HL-60/S4 treated with phorbol 12-myristate 13-acetate at 8.2 ng/mL for 4 days and 3 days (cell line): ENCODE measurements around the gene CCDC85C.

Source experiments
- in situ Hi-C: fragments of 300-500 bp; cut with MboI; formaldehyde crosslinking; loops from 2 replicates; pipeline ENCODE4 v1.15.0; 2022; ENCODE audit warnings: low sequenced_read_pairs

Gene CCDC85C

DNA sequence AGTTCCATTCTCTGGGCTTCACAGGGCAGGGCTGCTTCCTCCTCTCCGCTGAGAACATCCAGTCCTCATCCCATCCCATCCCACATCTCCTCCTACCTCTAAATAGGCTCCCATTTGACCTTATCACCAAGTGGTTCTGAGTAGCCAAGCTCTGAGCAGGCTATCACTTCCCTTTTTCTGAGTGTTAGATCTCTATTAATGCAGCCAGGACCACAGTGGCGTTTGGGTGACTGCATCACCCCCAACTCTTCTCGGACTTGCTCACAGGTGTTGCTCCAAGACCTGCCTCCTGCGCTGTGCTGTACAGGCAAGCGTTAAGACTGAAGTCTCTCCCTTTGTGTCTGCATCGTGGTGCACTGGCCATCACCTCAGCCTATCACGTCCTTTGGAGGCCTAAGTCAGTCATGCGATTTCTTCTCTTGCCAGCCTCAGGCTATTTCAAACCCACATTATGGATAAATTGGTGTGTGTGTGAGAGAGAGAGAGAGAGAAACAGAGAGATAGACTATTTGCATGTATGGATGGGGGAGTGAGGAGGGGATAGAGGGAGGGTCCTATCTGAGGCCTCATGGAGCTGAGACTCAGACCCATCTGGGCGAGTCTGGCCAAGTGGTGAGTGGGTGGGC lies 28.5 kb upstream of the CCDC85C start:
- in situ Hi-C loops = no loop called here

DNA sequence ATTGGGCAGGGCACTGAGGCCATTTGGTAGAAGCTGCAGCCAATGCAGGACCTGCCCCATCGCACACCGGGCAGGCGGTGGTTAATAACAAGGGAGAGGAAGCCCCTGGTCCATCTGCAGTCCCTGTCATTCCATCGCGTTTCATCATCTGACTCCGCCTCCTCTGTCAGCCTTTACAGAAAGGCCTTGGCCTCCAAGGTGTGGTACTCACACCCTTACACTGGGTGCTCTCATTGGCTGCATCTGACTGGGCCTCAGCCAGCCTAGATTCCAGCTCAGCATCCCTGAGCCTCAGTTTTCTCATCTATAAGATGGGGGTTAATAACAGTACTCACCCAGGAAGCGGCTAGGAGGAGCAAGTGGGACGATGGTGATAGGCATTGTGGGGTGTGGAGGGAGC lies 26.2 kb upstream of the CCDC85C start:
- in situ Hi-C loops = no loop called here

DNA sequence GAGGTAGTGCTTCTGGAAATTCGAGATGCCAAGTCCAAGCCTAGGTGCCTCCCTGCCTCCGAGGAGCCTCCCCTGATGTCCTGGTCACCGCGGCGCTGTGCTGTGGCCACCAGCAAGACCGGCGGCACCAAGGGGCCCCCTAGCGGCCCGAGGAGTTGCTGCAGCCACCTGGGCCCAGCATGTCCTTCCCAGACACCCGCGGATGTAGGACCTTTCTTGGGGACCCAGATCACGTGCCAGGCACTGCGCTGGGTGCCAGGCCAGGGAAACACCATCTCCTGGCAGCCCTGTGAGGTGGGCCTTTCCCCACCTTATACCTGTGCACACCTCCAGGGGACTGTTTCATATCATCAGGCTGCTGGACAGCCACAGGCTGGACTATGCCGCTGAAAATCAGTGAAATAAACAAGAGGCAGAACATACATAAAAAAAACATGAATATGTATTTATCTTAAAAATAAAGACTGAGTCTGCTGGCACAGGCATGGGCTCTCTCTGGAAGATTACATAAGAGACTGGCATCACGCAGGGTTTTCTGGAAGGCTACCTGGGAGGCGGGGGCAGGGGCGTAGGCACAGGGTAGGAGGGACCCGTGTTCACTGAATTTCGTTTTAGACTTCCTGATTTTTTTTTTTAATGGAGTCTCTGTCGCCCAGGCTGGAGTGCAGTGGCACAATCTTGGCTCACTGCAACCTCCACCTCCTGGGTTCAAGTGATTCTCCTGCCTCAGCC lies 25.0 kb upstream of the CCDC85C start:
- in situ Hi-C loops = no loop called here

DNA sequence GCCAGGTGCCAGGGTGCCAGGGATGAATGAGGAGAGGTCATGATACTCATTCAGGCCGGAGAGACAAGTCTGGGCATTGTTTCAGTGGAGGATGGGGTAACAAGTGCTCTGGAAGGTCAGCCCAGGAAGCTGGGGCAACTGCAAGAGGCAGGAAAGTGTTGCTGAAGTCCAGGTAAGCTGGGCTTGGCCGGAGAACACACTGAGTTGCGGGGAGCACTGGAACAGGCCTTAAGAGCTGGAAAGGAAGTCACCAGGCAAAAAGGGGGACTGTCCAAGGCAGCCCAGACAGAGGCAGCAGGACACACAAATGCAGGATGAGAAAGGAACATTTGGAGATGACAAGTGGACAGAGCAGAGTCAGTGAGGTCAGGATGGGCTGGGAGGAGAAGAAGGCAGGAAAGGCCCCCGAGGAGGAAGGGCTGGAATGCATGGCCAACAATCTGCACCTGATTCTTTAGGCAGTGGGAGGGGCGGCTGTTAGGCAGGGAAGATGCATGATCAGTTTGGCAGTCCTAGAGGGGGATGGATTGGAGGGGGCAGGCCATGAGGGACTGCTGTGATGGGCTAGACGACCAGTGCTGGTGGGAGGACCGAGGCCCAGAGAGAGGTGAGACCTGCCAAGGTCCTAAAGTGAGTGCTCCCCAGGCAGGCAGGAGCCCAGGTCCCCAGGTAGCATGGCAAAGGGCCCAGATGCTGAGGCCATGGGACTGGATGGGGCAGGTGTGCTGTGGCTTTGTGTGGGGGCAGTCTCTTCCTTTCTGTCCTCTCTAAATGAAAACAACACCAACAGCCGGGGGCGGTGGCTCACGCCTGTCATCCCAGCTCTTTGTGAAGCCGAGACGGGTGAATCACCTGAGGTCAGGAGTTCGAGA lies 23.7 kb upstream of the CCDC85C start:
- in situ Hi-C loops = no loop called here

DNA sequence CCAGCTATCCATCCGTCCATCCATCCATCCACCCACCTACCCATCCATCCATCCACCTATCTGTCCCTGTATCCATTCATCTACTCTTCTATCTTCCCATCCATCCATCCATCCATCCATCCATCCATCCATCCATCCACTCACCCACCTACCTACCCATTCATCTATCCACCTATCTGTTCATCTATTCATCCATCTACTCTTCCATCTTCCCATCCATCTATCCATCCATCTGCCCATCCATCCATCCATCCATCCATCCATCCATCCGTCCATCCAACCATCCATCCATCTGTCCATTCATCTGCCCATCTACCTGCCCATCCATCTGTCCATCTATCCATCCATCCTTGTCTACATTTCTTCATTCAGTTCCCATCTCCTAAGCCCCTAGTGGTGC lies 23.1 kb upstream of the CCDC85C start:
- in situ Hi-C loops = no loop called here

DNA sequence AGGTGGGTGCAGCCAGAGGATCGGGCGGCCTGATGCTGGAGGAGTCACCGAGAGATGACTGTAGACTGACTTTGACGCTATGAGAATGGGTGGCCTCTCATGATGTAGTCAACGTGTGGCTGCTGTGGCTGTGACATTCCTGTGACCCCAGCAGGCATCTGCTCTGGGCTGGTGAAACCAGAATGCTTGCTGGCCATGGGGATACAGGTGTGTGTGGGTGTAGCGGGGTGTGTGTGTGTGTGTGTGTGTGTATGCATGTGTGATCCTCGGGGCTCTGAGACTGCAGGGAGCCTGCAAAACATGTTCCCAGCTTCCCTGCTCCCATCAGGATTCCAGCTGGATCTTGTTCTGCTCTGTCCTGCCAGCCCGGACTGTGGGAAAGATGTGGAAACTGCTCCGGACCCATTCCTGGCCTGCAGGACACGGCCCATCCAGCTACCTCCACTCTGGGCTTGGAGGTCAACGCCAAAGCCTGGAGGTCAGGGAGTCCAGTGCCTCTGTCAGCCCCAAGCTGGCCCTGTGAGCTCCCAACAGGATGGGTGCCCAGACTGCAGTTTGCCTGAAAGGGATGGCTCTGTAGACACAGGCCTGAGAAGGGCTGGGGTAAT lies 22.1 kb upstream of the CCDC85C start:
- in situ Hi-C loops = no loop called here

DNA sequence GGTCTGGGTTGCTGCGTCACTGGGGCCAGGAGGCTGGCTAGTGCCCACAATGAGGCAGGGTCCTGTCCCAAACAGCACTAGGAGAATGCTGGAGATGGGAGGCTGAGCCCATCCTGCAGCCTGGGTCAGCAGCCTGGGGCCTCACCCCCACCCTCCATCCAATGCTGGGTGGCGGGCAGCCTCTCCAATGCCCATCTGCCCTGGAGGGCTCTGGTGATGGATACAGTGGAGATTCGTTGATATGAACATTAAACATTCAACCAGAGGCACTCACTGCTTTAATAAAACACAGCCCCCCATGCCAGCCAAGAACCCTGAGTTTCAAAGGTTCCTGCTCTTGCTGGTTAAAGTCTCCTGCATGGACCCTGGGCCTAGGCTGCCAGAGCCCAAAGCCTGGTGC lies 21.5 kb upstream of the CCDC85C start:
- in situ Hi-C loops = no loop called here

DNA sequence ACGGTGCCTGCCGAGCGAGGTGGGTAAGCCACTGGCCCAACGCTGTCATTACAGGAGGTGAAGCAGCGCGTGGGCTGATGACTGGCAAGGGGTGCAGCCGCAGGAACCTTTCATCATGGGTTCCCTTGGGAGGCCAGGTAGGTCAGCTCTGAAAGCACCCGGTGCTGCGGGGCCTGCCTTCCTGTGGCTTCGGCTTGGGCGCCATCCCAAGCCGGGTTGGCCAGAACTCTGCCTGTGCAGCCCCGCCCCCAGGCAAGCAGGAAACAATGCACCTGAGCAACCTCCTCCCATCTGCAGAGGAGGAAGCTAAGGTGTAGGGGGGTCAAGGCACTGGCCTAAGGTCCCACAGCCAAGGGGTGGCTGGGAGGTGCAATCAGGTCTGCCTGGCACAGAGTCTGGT lies 21.0 kb upstream of the CCDC85C start:
- in situ Hi-C loops = no loop called here

DNA sequence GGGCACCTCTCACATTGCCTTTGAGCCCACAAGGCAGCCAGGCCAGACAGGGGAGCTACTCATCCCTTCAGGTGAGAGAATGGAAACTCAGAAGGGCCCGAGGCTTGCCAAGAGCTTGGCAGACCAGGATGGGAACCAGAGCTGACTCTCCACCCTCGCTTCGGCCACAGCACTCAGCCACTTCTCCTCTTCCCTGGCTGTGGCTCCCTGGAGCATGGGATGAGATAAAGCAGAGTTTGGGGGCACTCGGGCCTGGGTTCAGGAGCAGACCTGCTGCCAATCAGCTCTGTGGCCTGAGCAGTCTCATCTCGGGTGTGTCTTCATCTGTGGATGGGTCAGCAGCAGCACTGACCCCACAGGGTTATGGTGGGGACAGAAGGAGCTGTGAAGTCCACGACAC lies 20.0 kb upstream of the CCDC85C start:
- in situ Hi-C loops = no loop called here

DNA sequence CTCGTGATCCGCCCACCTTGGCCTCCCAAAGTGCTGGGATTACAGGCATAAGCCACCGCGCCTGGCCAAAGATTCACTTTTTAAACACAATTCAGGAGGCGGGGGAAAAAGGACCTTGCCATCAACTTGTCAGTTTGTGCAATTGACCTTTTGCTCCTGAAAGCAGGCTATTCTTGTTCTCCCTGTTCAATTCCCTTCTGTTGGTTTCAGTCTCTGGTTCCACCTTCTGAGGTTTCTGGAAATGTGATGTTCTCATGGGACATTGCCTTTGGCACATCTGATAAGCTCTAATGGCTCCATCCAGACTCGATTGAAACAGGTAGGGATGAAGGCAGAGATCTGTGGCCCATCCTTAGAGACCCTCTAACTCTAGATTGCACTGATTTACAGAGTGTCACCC lies 17.9 kb upstream of the CCDC85C start:
- in situ Hi-C loops = no loop called here

DNA sequence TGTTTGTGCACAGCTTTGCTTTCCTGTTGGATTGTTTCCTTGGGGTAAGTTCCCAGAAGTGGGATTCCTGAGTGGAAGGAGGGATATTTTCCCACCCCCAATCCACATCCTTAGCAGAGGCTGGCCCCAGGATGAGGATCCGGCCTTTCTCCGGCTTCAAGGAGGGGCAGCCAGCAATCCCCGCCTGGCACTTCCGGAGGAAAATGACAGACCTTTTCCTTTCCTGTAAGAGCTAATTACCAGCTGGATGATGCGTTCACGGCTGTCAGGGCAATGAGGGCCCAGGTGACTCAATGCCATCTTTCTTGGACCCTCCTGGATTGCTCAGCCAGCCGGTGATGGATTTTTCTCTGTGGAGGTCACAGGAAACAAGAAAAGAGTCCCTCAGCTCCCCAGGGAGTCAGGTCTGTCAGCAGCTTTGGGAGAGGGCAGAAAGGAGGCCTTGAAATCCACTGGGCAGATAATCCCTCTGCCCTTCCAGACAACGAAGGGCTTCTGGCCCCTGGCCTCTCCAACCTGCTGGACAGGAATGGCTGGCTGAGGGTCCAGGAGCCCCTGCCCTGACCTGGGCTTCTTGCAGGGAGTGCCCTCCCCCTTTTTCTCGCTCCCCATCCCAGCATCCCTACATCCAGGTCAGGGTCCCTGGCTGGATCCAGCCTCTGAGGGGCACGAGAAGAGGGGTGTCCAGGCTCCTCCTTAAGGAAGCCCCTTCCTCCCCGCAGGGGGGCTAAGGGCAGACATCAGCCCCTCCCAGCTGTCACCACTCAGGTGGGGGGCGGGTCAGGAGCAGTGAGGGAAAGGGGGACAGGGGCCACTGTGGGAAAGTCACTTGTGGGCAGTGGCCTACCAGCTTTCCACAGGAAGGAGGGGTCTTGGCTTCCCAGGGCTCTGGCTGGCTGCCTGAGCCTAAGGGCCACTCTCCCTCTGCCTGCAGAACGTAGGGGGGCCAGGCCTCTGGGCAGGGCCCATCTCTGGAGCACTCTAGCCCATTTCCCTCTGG lies 16.1 kb upstream of the CCDC85C start:
- in situ Hi-C loops = no loop called here

DNA sequence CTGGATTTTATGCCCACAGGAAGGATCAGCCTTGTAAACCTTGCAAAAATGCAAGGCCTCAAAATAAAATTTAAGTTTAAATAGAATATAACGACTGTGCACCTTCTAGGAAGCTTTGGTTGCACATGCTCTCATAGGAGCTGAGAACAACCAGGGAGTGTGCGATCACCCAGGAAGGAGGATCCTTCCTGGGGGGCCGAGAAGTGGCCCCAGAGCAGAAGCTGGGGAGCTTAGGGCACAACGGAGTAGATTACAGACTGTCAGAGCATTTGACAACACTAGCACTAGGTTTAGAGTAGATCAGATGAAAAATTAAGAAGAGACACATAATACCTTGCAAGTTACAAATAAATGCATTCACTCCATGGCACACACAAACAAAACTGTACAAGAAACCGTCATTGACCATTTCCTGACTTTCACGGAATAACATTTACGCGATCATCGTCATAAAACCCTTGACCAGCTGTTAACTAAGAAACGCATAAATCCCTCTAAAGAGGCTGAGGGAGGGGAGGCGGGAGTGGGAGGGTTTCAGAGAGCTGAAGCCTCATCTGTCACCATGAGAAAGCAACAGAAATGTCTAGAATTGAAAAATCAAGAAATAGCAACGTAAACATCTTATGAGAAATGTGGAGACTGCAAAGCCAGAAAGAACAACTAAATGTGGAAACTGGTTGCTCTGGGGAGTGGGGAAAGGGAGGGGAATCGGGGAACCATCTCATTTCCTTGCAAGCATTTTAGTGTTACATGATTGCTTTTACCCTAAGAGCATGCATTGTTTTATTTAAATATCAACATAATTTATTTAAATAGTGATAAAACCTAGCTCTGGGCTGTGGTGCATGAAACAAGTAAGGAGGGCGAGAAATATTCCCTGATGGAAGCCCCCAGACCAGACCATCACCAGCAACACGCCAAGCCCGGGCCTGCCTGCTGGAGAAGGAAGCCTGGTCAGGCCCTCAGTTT lies 13.1 kb upstream of the CCDC85C start:
- in situ Hi-C loops = no loop called here

DNA sequence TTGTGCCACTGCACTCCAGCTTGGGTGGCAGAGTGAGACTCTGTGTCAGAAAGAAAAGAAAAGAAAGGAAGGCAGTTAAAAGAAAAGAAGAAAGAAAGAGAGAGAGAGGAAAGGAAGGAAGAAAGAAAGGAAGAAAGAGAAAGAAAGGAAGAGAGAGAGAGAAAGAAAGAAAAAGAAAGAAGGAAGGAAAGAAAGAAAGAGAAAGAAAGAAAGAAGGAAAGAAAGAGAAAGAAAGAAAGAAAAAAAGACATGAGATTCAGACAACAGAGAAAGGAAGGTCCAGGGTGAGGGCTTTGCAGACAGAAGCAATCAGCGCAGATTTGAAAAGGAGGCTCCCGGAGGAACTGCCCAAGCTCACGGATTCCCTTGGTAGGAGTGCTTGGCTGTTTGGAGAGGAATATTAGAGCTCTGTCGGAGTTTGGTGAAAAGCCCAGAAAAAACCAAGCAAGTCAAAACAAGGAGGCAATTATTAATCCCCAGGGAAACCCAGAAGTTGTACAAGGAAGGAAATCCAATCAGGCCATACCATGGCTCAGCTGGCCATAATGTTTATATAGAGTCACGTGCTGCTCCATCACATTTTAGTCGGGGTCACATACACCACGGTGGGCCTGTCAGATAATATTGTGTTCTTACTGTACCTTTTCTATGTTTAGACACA lies 11.6 kb upstream of the CCDC85C start:
- in situ Hi-C loops = no loop called here

DNA sequence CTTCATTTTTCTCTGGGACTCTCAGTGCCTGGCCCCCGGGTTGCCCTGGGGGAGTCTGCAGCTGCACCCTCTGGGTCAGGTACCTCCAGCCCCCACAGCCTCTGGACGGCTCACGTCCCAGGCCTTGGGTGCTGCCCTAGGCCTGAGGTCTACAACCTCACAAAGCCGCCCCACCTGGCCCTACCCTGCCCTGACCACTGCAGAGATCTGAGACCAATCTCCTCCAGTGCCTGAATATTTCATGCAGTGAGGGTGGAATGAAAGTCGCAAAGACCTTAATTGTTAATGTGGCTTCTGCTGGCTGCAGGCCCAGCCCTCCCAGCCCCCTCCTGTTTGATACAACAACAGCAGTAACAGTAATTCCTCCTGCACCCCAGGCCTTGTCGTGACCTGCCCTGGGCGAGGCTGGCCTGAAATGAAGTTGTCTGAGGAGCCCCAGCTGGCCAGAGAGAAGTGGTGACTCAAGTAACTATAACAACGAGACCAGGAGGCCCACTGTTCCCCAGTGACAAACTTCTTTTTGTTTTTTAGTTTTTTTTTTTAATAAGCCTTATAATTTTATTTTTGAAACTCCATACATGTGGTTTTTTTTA lies 8.8 kb upstream of the CCDC85C start:
- in situ Hi-C loops = no loop called here

DNA sequence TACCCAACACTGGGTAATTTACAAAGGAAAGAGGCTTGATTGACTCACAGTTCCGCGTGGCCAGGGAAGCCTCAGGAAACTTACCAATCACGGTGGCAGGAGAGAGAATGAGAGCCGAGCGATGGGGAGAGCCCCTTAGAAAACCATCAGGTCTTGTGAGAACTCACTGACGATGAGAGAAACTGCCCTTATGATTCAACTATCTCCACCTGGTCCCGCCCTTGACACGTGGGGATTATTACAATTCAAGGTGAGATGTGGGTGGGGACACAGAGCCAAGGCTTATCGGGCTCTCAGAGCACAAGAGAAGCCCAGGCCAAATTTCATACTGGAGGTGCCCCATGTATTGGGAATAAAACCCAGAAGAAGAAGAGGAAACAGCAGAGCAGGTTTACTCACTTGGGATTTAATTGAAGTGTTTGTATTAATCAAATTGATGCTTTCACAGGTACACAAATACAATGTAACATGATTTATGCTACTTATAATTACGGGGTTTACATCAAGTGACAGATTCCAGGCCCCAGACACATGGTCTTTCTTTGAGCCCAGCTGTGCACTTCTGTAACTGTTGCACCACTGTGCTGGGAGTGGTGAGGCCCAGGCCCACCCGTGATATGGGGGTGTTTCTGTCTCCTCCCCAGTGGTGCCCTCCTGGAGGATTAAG lies 8.2 kb upstream of the CCDC85C start:
- in situ Hi-C loops = no loop called here

DNA sequence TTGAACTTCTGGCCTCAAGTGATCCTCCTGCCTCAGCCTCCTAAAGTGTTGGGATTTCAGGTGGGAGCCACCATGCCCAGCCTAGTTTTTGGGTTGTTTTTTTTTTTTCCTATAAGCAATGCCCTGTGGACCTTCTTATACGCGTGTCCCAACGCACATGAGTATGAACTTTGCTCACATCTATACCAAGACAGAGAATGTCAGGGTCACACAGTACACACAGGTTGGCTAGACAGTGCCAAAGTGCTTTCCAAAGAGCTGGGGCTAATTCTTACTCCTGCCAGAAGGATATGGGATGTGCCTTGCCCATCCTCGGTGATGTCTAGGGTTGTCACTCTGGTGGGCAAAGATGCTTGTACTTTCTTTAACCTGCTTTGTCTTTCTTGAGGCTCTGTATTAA lies 7.6 kb upstream of the CCDC85C start:
- in situ Hi-C loops = no loop called here

DNA sequence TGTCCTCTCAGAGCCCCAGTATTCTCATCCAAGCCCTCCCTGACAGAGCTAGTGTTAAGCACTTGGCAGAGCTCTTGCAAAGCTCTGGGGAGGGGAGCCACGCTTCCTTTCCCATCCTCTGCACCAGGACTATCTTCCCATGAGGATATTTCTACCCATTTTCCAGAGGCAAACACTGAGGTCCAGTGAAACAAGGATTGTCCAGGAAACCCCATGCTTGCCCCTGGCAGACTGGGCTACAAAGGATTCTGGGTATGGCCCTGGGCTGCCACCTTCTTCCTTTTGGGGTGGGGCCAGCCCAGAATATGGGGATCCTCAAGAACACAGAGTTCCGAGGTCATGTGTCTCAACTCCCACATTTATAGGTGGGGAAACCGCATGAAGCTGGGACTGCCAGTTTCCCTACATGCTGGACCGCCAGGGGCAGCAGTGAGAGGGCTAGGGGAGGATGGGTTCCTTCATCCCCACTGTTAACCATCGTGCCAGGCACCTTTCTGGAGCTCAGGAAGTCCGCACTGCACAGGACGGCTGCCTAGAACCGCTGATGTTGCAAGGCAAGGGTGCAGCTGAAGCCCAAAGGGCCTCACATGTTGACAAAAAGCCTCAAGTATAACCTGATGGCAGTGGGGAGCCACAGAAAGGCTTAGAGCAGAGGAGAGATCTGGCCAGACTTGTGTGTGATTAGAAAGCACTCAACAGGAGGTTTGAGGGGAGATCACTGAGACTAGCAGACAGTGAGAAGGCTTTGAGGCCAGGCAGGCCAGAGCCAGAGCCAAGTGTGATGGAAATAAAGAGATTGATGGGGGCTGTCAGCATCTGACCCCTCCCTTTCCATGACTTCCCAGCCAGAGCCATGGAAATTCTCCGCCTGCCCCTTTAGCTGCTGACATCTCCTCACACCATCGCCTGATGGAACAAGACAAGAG lies 5.5 kb upstream of the CCDC85C start:
- in situ Hi-C loops = no loop called here
